ENCODE measurements around the gene CFL2.

GRCh38 chr14:34707722-34708121 is 6.7 kb downstream of the CFL2 start:
- TF ChIP-seq GATA2 (IDR thresholded peaks at IDR 0.05; ENCODE audit: low read depth, low read length): no peak
- no peak for TF ChIP-seq GATA3 (IDR thresholded peaks at IDR 0.05; ENCODE audit: low read depth, low read length)
